Vagina (tissue), 2 donors: Measurements from ENCODE around the gene WNT5B.

Experiments
- CTCF ChIP-seq, 3 experiments: fragments of 450-650 bp in 2 of 3; fragments of 200-600 bp in 1 of 3; sonication (generic) in 1 of 3; IDR thresholded peaks; one replicate each; pipeline ENCODE4 v1.5.1; 2017 to 2019; ENCODE audit warnings: antibody characterized with exemption in 3 of 3, mild to moderate bottlenecking in 2 of 3, moderate library complexity in 2 of 3
- POLR2A ChIP-seq, 2 donors: fragments of 450-650 bp; IDR thresholded peaks; one replicate each; pipeline ENCODE4 v1.6.1; 2017; ENCODE audit warnings: antibody characterized with exemption in 2 of 2, mild to moderate bottlenecking in 2 of 2, moderate library complexity in 2 of 2

- TF ChIP-seq CTCF (IDR thresholded peaks at IDR 0.05) (no peak), POLR2A (IDR thresholded peaks at IDR 0.05) (no peak)
Observed at GRCh38 chr12:1680804-1681492, 51.9 kb downstream of the WNT5B start.
